Lower leg skin (tissue), 3 donors: Measurements from ENCODE around the gene KIF5C.

Source experiments
- POLR2A ChIP-seq, 2 donors: fragments of 450-650 bp; IDR thresholded peaks; one replicate each; pipeline ENCODE4 v1.6.1; 2016 to 2017; ENCODE audit warnings: antibody characterized with exemption in 2 of 2, mild to moderate bottlenecking in 1 of 2, moderate library complexity in 1 of 2
- TF ChIP-seq, protein P1 (sequence below), 3 donors: fragments of 450-650 bp; IDR thresholded peaks; one replicate each; pipeline ENCODE4 v1.5.1; 2016; ENCODE audit warnings: antibody characterized with exemption in 3 of 3, mild to moderate bottlenecking in 3 of 3, moderate library complexity in 2 of 3

DNA sequence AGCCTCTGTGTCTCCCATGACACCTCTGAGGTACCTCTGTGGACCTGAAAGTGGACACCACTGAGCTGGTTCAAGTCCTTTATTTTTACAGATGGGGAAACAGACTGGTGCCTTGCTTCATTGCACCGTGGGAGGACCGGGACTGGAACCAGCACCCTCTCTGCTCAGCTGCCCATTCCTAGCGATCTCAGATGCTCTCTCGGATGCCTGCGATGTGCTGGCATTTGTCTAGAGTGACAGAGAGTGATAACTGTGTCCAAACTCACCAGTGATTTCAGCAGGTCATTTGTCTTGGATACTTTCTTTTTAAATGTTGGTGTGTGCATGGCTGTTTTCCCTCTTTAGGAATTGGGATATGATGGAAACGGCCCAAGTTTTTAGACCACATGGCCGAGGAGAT, 133.4 kb downstream of the KIF5C start:
- TF ChIP-seq, protein P1, sequence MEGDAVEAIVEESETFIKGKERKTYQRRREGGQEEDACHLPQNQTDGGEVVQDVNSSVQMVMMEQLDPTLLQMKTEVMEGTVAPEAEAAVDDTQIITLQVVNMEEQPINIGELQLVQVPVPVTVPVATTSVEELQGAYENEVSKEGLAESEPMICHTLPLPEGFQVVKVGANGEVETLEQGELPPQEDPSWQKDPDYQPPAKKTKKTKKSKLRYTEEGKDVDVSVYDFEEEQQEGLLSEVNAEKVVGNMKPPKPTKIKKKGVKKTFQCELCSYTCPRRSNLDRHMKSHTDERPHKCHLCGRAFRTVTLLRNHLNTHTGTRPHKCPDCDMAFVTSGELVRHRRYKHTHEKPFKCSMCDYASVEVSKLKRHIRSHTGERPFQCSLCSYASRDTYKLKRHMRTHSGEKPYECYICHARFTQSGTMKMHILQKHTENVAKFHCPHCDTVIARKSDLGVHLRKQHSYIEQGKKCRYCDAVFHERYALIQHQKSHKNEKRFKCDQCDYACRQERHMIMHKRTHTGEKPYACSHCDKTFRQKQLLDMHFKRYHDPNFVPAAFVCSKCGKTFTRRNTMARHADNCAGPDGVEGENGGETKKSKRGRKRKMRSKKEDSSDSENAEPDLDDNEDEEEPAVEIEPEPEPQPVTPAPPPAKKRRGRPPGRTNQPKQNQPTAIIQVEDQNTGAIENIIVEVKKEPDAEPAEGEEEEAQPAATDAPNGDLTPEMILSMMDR (IDR thresholded peaks at IDR 0.05), result no peak
- TF ChIP-seq POLR2A (IDR thresholded peaks at IDR 0.05), result no peak
